HUES48 (cell line): ENCODE results near the gene EPAS1.

Experiments
- H3K27ac ChIP-seq: one replicate; pipeline ENCODE4 v1.7.0; 2013; ENCODE audit warnings: low read depth, low read length, inconsistent platforms
- H3K27me3 ChIP-seq: 2 replicates; pipeline ENCODE4 v1.6.1; 2013; ENCODE audit warnings: mild to moderate bottlenecking, low read length; ENCODE audit not compliant: control insufficient read depth, insufficient read depth
- H3K36me3 ChIP-seq: 2 replicates; pipeline ENCODE4 v1.6.1; 2013; ENCODE audit warnings: low read length; ENCODE audit not compliant: control insufficient read depth, insufficient read depth
- H3K4me1 ChIP-seq: 2 replicates; pipeline ENCODE4 v1.6.1; 2013; ENCODE audit warnings: mild to moderate bottlenecking, low read length; ENCODE audit not compliant: control insufficient read depth, insufficient read depth
- H3K4me3 ChIP-seq: 2 replicates; pipeline ENCODE4 v1.5.1; 2013; ENCODE audit warnings: mild to moderate bottlenecking, low read depth, low read length
- H3K9ac ChIP-seq: 2 replicates; pipeline ENCODE4 v1.6.1; 2013; ENCODE audit warnings: mild to moderate bottlenecking, low read depth, low read length, moderate library complexity
- H3K9me3 ChIP-seq: 2 replicates; pipeline ENCODE4 v1.6.1; 2013; ENCODE audit warnings: low read length; ENCODE audit not compliant: control insufficient read depth, insufficient read depth

EPAS1 gene

GRCh38 chr2:46323730-46324129 is 26.5 kb downstream of the EPAS1 start:
- Histone ChIP-seq H3K36me3 (no peaks in the 10 kb centered on the region), H3K9ac (no peak overlapping the region), H3K9me3 (no peaks in the 10 kb centered on the region), H3K4me1 (peaks cover 20% of the 10 kb centered on the region), H3K27ac (no peak overlapping the region), H3K4me3 (no peak overlapping the region), H3K27me3 (no peaks in the 10 kb centered on the region)

- peaks cover 15% of the 10 kb centered on the region for H3K4me1 ChIP-seq
- H3K4me3 ChIP-seq = no peak overlapping the region
- no peak overlapping the region for H3K9ac ChIP-seq
- no peaks in the 10 kb centered on the region for H3K27me3 ChIP-seq
- H3K36me3 ChIP-seq = no peaks in the 10 kb centered on the region
- no peak overlapping the region for H3K27ac ChIP-seq
- no peaks in the 10 kb centered on the region for H3K9me3 ChIP-seq
Measured at GRCh38 chr2:46325182-46325928, 28.1 kb downstream of the EPAS1 start.

- no peaks in the 10 kb centered on the region for H3K36me3 ChIP-seq
- no peak overlapping the region for H3K9ac ChIP-seq
- H3K4me1 ChIP-seq = peaks cover 6% of the 10 kb centered on the region; the same call in 1 of the 2 replicates
- no peak overlapping the region for H3K4me3 ChIP-seq
- no peaks in the 10 kb centered on the region for H3K9me3 ChIP-seq
- H3K27ac ChIP-seq = no peak overlapping the region
- no peaks in the 10 kb centered on the region for H3K27me3 ChIP-seq
Measured at GRCh38 chr2:46326231-46326980, 29.2 kb downstream of the EPAS1 start.

- no peaks in the 10 kb centered on the region for H3K9me3 ChIP-seq
- H3K27me3 ChIP-seq = no peaks in the 10 kb centered on the region
- no peaks in the 10 kb centered on the region for H3K36me3 ChIP-seq
- H3K9ac ChIP-seq = no peak overlapping the region
- no peak overlapping the region for H3K4me3 ChIP-seq
- H3K4me1 ChIP-seq = peaks cover 6% of the 10 kb centered on the region; the same call in 1 of the 2 replicates
- no peak overlapping the region for H3K27ac ChIP-seq
Measured at GRCh38 chr2:46327627-46328026, 30.4 kb downstream of the EPAS1 start.

GRCh38 chr2:46328291-46328690 is 31.1 kb downstream of the EPAS1 start:
- no peaks in the 10 kb centered on the region for H3K36me3 ChIP-seq
- no peaks in the 10 kb centered on the region for H3K27me3 ChIP-seq
- no peak overlapping the region for H3K4me3 ChIP-seq
- H3K27ac ChIP-seq = no peak overlapping the region
- peaks cover 6% of the 10 kb centered on the region; the same call in 1 of the 2 replicates for H3K4me1 ChIP-seq
- H3K9ac ChIP-seq = no peak overlapping the region
- no peaks in the 10 kb centered on the region for H3K9me3 ChIP-seq

GRCh38 chr2:46328829-46329228 is 31.6 kb downstream of the EPAS1 start:
- no peak overlapping the region for H3K9ac ChIP-seq
- no peak overlapping the region for H3K27ac ChIP-seq
- no peaks in the 10 kb centered on the region for H3K36me3 ChIP-seq

GRCh38 chr2:46329340-46329739 is 32.1 kb downstream of the EPAS1 start:
- no peak overlapping the region for H3K9ac ChIP-seq
- no peak overlapping the region for H3K4me3 ChIP-seq
- no peaks in the 10 kb centered on the region for H3K9me3 ChIP-seq
- no peaks in the 10 kb centered on the region for H3K27me3 ChIP-seq
- no peak overlapping the region for H3K27ac ChIP-seq
- H3K4me1 ChIP-seq = peaks cover 6% of the 10 kb centered on the region; the same call in 1 of the 2 replicates
- no peaks in the 10 kb centered on the region for H3K36me3 ChIP-seq

More at GRCh38 chr2:46328829-46329228, 31.6 kb downstream of the EPAS1 start:
- Histone ChIP-seq H3K27me3 (no peaks in the 10 kb centered on the region), H3K4me3 (no peak overlapping the region), H3K9me3 (no peaks in the 10 kb centered on the region), H3K4me1 (peaks cover 6% of the 10 kb centered on the region; the same call in 1 of the 2 replicates)

GRCh38 chr2:46329803-46330775 is 32.9 kb downstream of the EPAS1 start:
- Histone ChIP-seq H3K9me3 (no peaks in the 10 kb centered on the region), H3K4me3 (no peak overlapping the region), H3K27me3 (no peaks in the 10 kb centered on the region), H3K27ac (no peak overlapping the region), H3K9ac (no peak overlapping the region), H3K36me3 (no peaks in the 10 kb centered on the region), H3K4me1 (peaks cover 10% of the 10 kb centered on the region; the same call in 1 of the 2 replicates)

- H3K9ac ChIP-seq = no peak overlapping the region
- H3K27ac ChIP-seq = no peak overlapping the region
- H3K4me1 ChIP-seq = peaks cover 21% of the 10 kb centered on the region
- no peaks in the 10 kb centered on the region for H3K9me3 ChIP-seq
- H3K4me3 ChIP-seq = no peak overlapping the region
- no peaks in the 10 kb centered on the region for H3K36me3 ChIP-seq
- peaks cover 6% of the 10 kb centered on the region; the same call in 1 of the 2 replicates for H3K27me3 ChIP-seq
Measured at GRCh38 chr2:46331109-46331766, 34.0 kb downstream of the EPAS1 start.

GRCh38 chr2:46332686-46333281 is 35.6 kb downstream of the EPAS1 start:
- Histone ChIP-seq H3K27me3 (peaks cover 11% of the 10 kb centered on the region), H3K4me3 (no peak overlapping the region), H3K4me1 (peaks cover 26% of the 10 kb centered on the region), H3K27ac (no peak overlapping the region), H3K36me3 (no peaks in the 10 kb centered on the region), H3K9ac (no peak overlapping the region), H3K9me3 (no peaks in the 10 kb centered on the region)
